GM19395 (cell line): ENCODE results near the gene UGT1A4.

Source experiments
- ATAC-seq: cut with Tn5 transposase; IDR thresholded peaks from one replicate; pipeline ENCODE4 v1.9.1; 2021; ENCODE audit warnings: mild to moderate bottlenecking, moderate library complexity; ENCODE audit not compliant: unreplicated experiment

UGT1A4 gene

DNA sequence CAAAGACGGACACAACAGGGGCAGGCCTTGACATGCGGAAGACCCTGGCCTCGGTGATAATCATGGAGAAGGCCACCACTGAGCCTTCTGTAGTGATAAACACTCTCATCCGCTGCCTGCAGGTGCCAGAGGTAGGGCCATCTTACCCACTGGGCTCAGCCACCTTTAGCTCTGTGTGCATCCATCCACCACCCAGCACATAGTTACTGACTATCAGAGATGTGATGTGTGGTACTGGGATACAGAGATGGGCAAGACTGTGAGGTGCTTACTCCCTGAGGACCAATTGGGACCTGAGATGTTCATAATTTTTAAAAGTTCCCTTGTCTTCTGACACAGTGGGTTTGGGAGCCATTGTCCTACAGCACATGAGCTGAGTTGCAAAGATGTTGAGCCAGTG lies 61.2 kb downstream of the UGT1A4 start:
- no peak for ATAC-seq

- ATAC-seq = no peak
Observed at GRCh38 chr2:233780771-233781170, 62.2 kb downstream of the UGT1A4 start.

- ATAC-seq = no peak
Observed at GRCh38 chr2:233789554-233789953, 71.0 kb downstream of the UGT1A4 start.

DNA sequence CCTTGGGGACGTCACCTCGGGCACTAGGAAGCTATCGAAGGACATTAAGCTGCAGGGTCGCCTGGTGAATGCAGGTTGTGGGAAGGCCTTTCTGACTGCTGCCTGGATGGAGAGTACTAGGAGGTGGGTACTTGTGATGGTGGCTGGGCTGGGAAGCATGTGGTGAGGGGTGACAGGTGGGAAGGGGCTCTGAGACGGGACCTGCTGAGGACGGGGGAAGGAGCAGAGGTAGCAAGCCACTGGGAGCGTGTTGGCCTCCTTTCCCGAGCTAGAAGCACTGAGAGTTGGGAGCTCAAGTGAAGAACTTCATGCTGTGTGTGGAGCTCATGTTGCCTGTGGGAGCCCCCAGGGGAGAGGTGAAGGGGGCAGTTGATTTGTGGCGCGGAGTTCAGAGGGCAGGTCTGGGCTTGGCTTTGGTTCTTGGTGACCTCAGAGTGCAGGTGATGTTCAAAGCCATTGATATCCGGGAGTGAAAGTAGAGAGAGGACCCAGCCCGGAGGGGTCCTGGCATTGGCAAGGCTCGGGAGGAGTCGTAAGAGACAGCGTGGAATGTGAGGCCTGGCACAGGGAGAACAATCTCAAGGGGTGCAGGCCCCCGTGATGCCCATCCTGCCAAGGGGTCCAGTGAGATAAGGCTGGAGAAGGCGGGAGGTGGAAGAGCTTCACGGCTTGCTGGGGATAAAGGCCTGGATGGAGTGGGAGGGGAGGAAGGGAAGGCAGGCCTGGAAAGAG lies 72.8 kb downstream of the UGT1A4 start:
- ATAC-seq = no peak

- no peak for ATAC-seq
Observed at GRCh38 chr2:233791883-233792329, 73.4 kb downstream of the UGT1A4 start.

GRCh38 chr2:233792720-233793119 lies 74.2 kb downstream of the UGT1A4 start:
- no peak for ATAC-seq

GRCh38 chr2:233793465-233794127 lies 75.1 kb downstream of the UGT1A4 start:
- ATAC-seq = no peak

DNA sequence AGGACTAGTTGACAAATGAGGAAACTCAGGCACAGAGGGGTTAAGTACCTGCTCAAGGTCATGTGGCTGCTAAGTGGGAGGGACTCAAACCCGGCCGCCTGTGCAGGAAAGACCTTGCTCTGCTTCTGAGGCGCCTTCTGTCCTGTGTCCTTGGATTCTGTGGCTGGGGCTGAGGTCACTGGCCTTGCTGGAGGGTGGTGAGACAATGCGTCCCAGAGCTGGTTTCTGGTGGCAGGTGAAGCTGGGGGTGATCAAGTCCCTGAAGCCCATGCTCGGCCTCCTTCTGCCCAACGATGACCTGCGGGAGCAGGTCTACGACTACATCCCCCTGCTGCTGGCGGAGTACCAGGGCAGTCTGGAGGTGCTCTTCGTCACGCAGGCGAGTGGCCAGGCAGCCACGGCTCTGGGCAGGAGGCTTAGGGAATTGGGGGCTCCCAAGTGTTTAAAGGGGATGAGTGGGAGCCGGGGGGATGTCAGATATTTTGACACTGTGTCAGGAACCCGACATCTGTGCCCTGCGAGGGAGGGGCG lies 75.7 kb downstream of the UGT1A4 start:
- no peak for ATAC-seq

DNA sequence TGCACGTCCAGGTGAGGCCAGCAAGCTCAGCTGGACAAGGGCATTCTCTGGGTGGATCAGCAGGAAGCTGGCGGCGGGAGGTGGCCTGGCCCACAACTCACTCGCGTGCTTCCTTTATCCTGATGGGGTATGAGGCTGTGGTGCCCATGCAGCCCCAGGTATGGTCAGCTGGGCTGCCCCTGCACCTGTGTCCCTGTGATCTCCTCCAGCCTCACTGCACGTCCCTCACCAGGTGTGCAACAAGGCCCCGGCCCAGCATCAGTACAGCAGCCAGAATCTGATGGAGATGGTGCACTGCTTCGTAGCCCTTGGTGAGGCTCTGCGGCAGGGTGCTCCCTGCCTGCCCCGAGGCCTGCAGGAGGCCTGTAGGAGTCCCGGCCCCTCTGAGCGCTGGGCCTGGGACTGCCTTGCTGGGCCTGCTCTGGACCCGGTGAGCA lies 77.2 kb downstream of the UGT1A4 start:
- ATAC-seq = no peak

DNA sequence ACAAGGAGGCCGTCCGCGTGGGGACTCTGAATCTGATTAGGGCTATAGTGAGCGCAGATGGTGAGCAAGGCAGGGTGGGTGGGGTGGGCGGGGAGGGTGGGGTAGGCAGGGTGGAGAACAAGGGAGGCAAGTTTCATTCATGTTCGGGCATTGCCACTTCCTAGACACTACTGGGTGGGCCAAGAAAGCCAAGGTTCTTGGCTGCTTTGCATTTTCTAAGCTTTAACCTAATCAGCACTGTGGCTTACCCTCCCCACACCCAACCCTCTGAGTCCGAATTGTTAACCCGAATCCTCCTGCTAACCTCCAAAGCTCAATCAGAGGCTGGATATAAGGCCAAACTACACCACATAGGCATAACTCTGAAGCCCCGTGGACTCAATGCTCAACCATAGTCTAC lies 77.7 kb downstream of the UGT1A4 start:
- no peak for ATAC-seq

GRCh38 chr2:233798335-233799086 lies 80.0 kb downstream of the UGT1A4 start:
- no peak for ATAC-seq

- no peak for ATAC-seq
Observed at GRCh38 chr2:233799087-233799665, 80.6 kb downstream of the UGT1A4 start.

- no peak for ATAC-seq
Observed at GRCh38 chr2:233799716-233800115, 81.2 kb downstream of the UGT1A4 start.

DNA sequence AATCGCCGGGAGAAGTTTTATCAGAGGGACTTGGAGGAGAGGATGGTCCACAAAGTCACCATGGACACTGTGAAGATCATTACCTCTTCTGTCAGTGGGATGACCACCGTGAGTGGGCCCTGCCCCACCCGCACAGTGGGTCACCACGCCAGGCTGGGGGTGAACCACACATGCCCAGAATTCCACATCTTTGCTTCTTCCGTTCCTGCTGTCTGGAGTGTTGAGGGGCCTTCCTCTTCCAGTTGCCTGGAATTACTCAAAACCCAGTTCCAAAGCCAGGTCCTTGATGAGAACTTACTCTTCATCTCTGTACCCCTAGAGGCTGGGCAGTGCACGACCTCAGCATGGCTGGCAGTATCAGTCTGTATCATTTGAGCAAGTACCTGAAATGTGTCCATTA lies 81.7 kb downstream of the UGT1A4 start:
- ATAC-seq = no peak

- no peak for ATAC-seq
Observed at GRCh38 chr2:233801357-233802131, 83.0 kb downstream of the UGT1A4 start.

GRCh38 chr2:233802132-233802815 lies 83.7 kb downstream of the UGT1A4 start:
- no peak for ATAC-seq

DNA sequence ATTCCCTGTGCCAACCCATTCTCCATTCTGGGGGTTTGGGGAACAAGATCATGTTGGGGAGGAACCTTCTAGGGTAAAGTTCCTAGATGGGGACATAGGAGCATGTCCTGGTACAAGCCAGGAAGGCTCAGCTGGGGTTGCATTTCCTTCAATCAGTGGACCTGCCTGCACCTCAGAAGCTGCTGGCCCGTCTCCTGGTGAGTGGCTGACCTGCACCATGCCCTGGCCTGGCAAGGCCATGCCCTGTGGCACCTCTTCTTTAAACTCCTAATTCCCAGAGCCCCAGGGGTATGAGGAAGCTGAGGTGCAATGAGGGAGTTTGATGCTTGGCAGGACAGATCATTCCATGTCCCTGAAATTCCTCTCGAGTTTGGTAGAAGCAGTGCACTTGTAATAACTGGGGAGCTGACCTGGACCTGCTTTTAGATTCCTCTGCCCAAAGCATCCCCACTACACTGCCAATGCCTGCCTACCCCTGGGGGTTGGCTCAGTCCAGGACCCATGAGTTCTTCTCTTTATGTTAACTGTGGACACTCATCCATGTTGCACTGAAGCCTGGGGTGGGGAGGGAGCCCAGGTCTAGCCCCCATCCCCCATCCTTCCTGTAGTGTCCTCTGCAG lies 84.9 kb downstream of the UGT1A4 start:
- ATAC-seq = no peak

- ATAC-seq = no peak
Observed at GRCh38 chr2:233803994-233804393, 85.5 kb downstream of the UGT1A4 start.

DNA sequence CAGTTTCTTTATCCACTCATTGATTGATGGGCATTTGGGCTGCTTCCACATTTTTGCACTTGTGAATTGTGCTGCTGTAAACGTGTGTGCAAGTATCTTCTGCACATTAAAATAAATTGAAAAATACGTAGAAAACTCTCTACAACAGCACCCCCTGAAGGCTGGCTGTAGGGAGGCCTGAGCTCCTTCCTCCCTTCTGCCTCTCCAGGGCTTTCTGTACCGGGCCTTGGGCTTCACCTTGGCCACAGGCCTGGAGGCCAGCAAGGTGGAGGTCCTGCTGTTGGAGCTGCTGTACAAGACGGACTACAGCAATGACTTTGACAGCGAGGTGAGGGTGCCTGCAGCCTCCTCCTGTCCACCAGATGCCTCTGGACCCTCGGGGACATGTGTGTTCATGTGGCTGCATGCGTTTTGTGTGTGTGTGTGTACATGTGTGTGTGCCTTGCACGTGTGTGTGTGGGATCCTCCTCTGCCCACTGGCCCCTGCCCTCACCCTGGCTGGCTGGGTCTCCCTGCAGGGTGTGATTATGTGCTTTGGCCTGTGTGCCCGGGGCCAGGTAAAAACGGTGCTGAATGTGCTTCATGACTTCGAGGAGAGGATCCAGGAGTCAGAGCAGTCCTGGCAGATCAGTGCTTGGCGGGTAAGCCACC lies 88.8 kb downstream of the UGT1A4 start:
- ATAC-seq = no peak
